Calu3 (cell line): ENCODE data around the gene CDK6. TPM values are rescaled to one million over a fixed set of nuclear protein-coding genes. Genes with fewer than 3 reads are reported as not detected.

ENCODE experiments used
- BruUV-seq: library from RNA; stranded (reverse); fragments of 400-500 nt; replicated peaks from 2 replicates; lab custom pipeline; 2021; lab: Mats Ljungman, UMichigan
- CTCF ChIA-PET: fragments of 300-600 bp; sonication (Branson Sonifier 250); formaldehyde crosslinking; loops from one replicate; lab custom pipeline; 2022; ENCODE audit warnings: antibody characterized with exemption; lab: Charles Lee
- DNase-seq: peaks from one replicate; pipeline ENCODE4 v3.0.0; 2022
- H3K27ac Mint-ChIP-seq: one replicate; pipeline ENCODE4 v1.8.0; 2022; ENCODE audit warnings: mixed read lengths; ENCODE audit not compliant: unreplicated experiment
- H3K27me3 Mint-ChIP-seq: one replicate; pipeline ENCODE4 v1.8.0; 2022; ENCODE audit warnings: mixed read lengths; ENCODE audit not compliant: unreplicated experiment
- H3K36me3 Mint-ChIP-seq: one replicate; pipeline ENCODE4 v1.8.0; 2022; ENCODE audit warnings: mild to moderate bottlenecking, moderate library complexity, mixed read lengths; ENCODE audit not compliant: insufficient read depth, unreplicated experiment
- H3K4me1 Mint-ChIP-seq: one replicate; pipeline ENCODE4 v1.8.0; 2022; ENCODE audit warnings: mild to moderate bottlenecking, low read depth, mixed read lengths; ENCODE audit not compliant: unreplicated experiment
- H3K4me3 Mint-ChIP-seq: one replicate; pipeline ENCODE4 v1.8.0; 2022; ENCODE audit warnings: mild to moderate bottlenecking, low read depth, moderate library complexity, mixed read lengths; ENCODE audit not compliant: unreplicated experiment
- H3K9me3 Mint-ChIP-seq: one replicate; pipeline ENCODE4 v1.8.0; 2022; ENCODE audit warnings: low read depth, mixed read lengths; ENCODE audit not compliant: unreplicated experiment
- intact Hi-C: fragments of 100-400 bp; cut with micrococcal nuclease; formaldehyde crosslinking; loops from one replicate; pipeline ENCODE4 v1.10.0; 2022; ENCODE audit not compliant: unreplicated experiment
- total RNA-seq: library from RNA; stranded (reverse); gene quantifications from 2 replicates; pipeline ENCODE4 v1.2.3, GENCODE V29; 2022
- TF ChIP-seq, protein P1 (sequence below): fragments of 200-600 bp; IDR thresholded peaks from one replicate; pipeline ENCODE4 v1.8.0; 2022; ENCODE audit warnings: antibody characterized with exemption; ENCODE audit not compliant: unreplicated experiment

Gene CDK6
- total RNA-seq, 1 experiment from 2014 or later, result 87.9 TPM

DNA sequence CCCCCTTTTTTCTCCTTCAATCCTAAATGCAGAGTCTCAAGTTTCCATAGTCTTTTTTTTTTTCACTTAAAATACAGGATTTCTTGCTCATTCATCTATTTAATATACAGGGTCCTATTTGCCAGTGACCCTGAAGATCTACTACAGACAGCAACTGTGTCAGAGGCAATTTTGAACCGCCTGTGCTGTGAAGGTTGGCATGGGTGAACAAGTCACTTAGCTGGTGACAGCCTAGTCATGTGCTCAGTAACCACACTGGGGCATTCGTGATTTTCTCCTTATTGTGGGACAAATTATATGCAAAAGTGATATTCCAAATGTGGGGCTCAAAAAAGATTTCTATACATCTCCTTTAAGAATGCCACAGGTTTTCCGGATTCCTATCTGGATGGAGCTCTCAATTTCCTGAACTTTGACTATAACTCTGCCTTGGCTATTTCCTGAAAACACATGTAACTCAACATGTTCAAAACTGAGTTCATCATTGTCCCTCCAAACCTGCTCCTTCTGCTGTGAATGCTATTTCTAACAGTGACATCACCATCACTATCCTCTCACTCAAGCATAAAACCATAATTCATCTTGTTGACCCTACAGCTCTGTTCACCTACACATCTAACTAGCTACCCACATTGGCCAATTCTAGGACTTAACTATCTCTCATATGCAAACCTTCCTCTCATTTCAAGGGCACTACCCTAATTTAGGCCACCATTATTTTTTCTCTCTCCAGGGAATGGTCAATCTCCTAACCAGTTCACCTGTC, 36.7 kb downstream of the CDK6 start:
- peaks cover 10% of the 10 kb centered on the region for H3K36me3 Mint-ChIP-seq
- no peaks in the 10 kb centered on the region for H3K27me3 Mint-ChIP-seq
- H3K4me1 Mint-ChIP-seq, result peaks cover 30% of the 10 kb centered on the region
- CTCF ChIA-PET, result no interaction called here
- TF ChIP-seq, protein P1, sequence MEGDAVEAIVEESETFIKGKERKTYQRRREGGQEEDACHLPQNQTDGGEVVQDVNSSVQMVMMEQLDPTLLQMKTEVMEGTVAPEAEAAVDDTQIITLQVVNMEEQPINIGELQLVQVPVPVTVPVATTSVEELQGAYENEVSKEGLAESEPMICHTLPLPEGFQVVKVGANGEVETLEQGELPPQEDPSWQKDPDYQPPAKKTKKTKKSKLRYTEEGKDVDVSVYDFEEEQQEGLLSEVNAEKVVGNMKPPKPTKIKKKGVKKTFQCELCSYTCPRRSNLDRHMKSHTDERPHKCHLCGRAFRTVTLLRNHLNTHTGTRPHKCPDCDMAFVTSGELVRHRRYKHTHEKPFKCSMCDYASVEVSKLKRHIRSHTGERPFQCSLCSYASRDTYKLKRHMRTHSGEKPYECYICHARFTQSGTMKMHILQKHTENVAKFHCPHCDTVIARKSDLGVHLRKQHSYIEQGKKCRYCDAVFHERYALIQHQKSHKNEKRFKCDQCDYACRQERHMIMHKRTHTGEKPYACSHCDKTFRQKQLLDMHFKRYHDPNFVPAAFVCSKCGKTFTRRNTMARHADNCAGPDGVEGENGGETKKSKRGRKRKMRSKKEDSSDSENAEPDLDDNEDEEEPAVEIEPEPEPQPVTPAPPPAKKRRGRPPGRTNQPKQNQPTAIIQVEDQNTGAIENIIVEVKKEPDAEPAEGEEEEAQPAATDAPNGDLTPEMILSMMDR, result no peak
- no TSS peak for BruUV-seq
- no peak for DNase-seq
- no peaks in the 10 kb centered on the region for H3K9me3 Mint-ChIP-seq
- no peak overlapping the region for H3K27ac Mint-ChIP-seq
- intact Hi-C loops, result no loop called here
- H3K4me3 Mint-ChIP-seq, result no peak overlapping the region

DNA sequence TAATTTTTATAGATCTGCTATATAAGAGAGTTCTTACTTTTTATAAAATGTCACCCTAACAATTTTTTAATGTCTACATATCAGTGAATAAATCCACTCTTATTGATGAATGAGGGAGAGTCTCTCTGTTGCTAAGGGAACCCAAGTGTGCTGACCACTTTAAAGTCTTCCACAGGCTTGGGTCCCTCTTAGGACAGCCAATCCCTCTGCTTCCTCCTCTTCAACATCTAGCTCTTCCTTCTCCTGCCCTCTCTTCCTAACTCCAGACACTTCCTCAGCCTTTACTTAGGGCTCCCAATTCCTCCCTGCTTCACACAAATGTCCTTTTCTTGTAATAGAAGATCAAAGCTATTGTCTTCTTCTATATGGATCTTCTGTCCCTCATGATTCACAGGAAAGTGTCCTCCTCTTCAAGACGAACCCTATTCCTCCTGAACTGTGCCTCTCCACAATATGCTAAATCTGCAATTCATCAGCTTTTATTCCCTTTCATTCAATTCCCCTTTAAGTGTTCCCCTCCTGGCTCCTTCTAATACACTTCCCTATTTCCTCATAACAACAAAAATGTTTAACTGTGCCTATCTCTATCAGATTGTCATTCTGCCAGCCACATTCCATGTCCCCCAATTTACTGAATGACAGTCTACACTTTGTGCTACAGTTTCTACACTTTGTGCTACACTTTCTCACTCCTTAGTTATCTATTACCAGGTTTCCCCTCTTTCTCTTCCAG, 37.7 kb downstream of the CDK6 start:
- Mint-ChIP-seq H3K4me1 (peaks cover 30% of the 10 kb centered on the region), H3K27me3 (no peaks in the 10 kb centered on the region), H3K4me3 (no peak overlapping the region), H3K9me3 (no peaks in the 10 kb centered on the region), H3K27ac (no peak overlapping the region), H3K36me3 (peaks cover 8% of the 10 kb centered on the region)
- TF ChIP-seq, protein P1, result no peak
- intact Hi-C loops, result no loop called here
- no TSS peak for BruUV-seq
- CTCF ChIA-PET, result no interaction called here
- DNase-seq, result no peak

DNA sequence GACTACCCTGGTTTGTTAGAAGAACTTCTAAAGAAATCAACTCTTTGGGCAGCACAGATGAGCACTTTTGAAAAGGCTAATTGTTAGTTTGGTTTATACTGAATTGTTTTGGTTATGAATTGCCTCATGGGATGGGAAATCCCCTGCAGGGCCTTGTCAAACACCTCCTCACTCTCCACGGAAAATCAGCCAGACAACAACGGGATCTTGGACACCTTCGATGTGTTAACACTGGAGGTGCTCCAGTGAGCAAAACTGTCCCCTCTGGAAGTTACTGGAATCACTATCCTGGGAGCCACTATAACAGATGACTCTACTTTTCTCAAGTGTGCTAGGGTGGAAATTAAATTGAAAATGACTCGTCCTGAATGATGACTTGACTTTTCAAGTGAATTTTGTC, 38.7 kb downstream of the CDK6 start:
- intact Hi-C loops, result no loop called here
- H3K9me3 Mint-ChIP-seq, result no peaks in the 10 kb centered on the region
- no peak for DNase-seq
- peaks cover 6% of the 10 kb centered on the region for H3K36me3 Mint-ChIP-seq
- no peaks in the 10 kb centered on the region for H3K27me3 Mint-ChIP-seq
- H3K4me1 Mint-ChIP-seq, result peaks cover 28% of the 10 kb centered on the region
- CTCF ChIA-PET, result no interaction called here
- TF ChIP-seq, protein P1, result no peak
- no peak overlapping the region for H3K4me3 Mint-ChIP-seq
- no TSS peak for BruUV-seq
- no peak overlapping the region for H3K27ac Mint-ChIP-seq

DNA sequence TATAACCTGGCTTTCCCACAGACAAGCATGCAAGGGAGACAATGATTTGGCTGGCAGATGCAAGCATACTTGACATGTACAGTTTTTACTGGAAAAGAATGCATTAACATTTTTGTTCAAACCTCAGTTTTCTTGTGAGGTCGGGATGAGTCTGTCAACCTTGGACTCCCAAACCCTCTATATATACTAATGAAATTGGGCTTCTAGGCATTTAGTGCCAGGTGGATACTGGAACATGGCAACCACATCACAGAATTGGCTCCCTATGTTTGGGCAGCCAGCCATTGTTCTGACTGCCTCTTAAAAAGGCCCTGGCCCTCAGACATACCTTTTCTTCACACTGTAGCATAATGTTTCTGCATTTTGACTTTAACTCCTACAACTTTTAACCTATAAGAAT, 39.1 kb downstream of the CDK6 start:
- no peaks in the 10 kb centered on the region for H3K9me3 Mint-ChIP-seq

More for the DNA sequence above, 39.1 kb downstream of the CDK6 start:
- Mint-ChIP-seq H3K27ac (no peak overlapping the region), H3K36me3 (peaks cover 6% of the 10 kb centered on the region), H3K4me1 (peaks cover 32% of the 10 kb centered on the region), H3K27me3 (no peaks in the 10 kb centered on the region), H3K4me3 (no peak overlapping the region)
- DNase-seq, result no peak
- TF ChIP-seq, protein P1, result no peak
- CTCF ChIA-PET, result no interaction called here
- intact Hi-C loops, result no loop called here
- no TSS peak for BruUV-seq
